GM19397 (cell line): ENCODE measurements around the gene NUP93.

Source experiments
- ATAC-seq: cut with Tn5 transposase; IDR thresholded peaks from one replicate; pipeline ENCODE4 v1.9.1; 2021; ENCODE audit warnings: mild to moderate bottlenecking, moderate library complexity; ENCODE audit not compliant: unreplicated experiment

NUP93 gene

DNA sequence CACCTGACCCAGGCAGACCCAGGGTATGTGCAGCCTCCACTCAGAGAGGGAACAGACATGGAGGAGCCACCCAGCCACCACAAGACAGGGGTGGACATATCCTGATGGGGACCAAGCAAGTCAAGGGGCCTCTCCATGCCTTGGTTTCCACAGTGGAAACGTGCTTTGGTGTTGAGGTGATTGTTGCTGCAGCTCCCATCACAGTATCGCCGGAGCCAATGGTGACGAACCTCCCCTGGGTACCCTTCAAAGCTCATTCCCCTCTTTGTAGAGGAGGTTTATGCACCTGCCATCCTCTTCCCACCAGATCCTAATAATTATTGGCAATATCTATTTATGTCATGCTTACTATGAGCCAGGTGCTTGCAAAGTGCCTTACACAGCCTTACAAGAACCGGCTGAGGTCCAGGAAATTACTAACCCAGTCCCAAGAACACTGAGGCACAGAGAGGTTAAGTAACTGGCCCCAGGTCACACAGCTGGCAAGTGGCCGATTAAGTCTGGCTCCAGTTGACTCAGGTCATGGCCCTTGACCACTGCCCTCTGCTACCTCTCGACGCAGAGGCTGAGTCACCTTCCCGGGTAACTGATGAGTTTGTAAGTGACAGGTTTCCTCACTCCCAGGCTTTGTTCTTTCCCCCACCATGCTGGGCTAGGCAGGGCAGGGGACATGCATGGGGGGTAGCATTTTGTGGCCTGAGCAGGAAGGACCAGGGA is 155.7 kb downstream of the NUP93 start:
- ATAC-seq, result no peak

DNA sequence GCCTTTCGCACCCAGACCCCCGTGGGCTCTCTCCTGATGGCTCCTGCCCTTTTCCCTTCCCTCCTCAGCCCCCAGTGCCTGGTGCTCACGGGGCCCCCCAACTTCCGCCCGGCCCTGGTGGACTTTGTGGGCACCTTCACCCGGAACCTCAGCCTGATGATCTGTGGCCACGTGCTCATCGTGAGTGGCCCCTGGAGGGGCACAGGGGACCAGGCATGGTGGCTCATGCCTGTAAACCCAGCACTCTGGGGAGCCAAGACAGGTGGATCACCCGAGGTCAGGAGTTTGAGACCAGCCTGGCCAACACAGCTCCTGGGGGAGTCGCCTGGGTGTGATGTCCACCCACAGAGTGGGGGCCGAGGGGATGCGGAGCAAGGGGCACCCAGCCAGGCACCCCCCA is 156.4 kb downstream of the NUP93 start:
- ATAC-seq, result no peak

GRCh38 chr16:56886826-56887225 is 156.9 kb downstream of the NUP93 start:
- ATAC-seq, result no peak

GRCh38 chr16:56888806-56889205 is 158.9 kb downstream of the NUP93 start:
- peak; percentile 89 for ATAC-seq

DNA sequence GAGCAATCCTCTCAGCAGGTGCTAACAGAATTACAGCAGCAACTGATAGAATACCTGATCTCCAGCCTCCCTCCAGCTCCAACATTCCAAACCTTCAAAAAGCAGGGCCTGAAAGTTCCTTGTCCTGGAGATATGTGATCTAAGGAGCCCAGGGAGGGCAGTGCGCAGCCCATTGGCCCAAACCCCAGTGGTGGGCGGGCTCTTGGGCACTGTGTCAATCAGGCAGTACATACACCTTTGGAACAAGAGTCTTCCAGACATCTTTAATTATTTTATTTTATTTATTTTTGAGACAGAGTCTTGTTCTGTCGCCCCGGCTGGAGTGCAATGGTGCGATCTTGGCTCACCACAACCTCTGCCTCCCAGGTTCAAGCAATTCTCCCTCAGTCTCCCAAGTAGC is 159.3 kb downstream of the NUP93 start:
- ATAC-seq, result no peak

- no peak for ATAC-seq
Observed at GRCh38 chr16:56891685-56892084, 161.8 kb downstream of the NUP93 start.

DNA sequence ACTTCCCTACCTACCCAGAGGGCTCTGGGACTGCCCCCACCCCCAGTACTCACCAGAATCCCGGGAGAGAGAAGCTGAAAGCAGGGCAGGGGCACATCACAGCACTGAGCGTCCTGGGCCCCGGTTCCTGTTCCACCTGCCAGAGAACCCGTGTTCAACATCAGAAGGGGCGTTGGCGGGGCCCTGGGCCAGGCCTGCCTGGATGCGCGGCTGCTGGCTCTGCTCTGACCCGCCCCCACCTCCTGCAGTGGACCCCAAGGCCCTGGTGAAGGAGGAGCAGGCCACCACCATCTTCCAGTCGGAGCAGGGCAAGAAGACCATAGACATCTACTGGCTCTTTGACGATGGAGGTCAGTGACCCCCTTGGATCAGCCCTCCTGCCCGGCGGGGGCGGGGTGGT is 162.8 kb downstream of the NUP93 start:
- ATAC-seq, result no peak

DNA sequence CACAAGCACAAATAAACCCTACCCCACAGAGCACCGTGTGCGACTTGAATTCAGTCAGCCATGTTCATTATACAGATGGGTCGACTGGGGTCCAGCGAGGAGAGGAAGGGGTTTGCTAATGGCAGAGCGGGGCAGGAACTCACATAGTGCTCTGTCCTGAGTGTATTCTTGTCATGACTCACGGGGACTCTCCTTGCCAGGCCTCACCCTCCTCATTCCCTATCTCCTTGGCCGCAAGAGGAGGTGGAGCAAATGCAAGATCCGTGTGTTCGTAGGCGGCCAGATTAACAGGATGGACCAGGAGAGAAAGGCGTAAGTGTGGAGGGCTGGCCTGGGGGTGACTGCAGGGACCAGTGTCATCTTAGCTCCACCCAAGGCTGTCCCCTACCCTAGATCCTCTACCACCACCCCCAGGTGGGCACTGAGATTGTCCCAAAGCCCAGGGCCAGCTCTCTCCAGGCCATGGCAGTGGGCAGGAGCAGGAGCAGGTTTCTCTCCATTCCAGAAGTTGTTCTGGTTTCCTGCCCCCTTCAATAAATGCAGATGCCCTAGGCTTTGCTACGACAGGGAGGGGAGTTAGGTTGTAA is 164.5 kb downstream of the NUP93 start:
- ATAC-seq, result no peak

GRCh38 chr16:56895813-56896212 is 165.9 kb downstream of the NUP93 start:
- no peak for ATAC-seq

- ATAC-seq, result no peak
Observed at GRCh38 chr16:56896244-56896643, 166.3 kb downstream of the NUP93 start.

DNA sequence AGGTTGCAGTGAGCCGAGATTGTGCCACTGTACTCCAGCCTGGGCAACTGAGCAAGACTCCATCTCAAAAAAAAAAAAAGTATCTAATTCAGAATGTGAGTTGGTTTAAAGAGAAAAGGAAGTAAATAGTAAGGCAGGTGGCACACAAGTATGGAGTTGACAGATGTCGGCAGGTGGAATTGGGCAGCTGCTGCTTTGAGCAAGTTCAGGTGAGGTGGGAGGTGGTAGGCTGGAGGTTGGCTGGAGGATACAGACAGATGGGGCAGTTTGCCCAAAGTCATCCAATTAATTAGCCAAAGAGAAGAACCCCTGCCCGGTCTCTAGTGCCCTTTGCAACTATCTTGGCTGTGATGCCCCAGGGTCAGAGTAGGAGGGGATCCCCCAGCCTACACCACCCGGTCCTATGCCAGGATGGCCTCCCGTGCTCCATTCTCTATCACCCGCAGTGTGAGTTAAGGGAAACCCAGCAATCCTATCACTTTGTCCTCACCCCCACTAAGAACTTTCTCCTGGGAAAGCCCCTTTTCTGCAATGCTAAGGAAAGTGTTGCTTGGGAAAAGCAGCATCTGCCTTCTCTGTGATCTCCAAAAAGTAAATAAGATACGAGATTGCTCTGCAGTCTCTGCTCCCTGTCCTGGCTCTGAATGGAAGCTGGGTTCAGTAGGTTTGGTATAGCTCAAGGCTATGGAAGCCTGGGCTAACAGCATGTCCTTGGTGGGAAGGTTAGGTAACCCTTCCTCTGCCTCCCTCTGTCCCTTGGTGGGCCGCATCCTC is 167.3 kb downstream of the NUP93 start:
- ATAC-seq, result no peak

- ATAC-seq, result no peak
Observed at GRCh38 chr16:56898847-56899246, 168.9 kb downstream of the NUP93 start.
